K562 (cell line): ENCODE results near the gene CCM2. TPM values are rescaled to one million over a fixed set of nuclear protein-coding genes. Genes with fewer than 3 reads are reported as not detected.

Experiments used
- BCOR ChIP-seq: fragments of 450-650 bp; IDR thresholded peaks from 2 replicates; pipeline ENCODE4 v1.6.1; 2016
- FOXM1 ChIP-seq, 2 experiments: fragments of 450-650 bp in 1 of 2; sonication (generic) in 1 of 2; formaldehyde crosslinking in 1 of 2; IDR thresholded peaks; 2 replicates each; pipeline versions ENCODE4 v1.6.1 to v1.9.0; 2017 to 2022; ENCODE audit warnings: low read depth in 2 of 2, mild to moderate bottlenecking in 2 of 2, missing genetic modification reagents in 1 of 2, moderate library complexity in 1 of 2
- GABPA ChIP-seq: fragments of 200-800 bp; sonication (Bioruptor generic); conservative IDR thresholded peaks from 2 replicates; pipeline ENCODE4 v1.6.1; 2016; ENCODE audit warnings: low read depth, missing genetic modification characterization, missing compliant biosample characterization
- JUNB ChIP-seq: fragments of 450-650 bp; formaldehyde crosslinking; conservative IDR thresholded peaks from 2 replicates; pipeline ENCODE4 v1.4.0; 2020; ENCODE audit warnings: mild to moderate bottlenecking
- NFE2L1 ChIP-seq: fragments of 450-650 bp; IDR thresholded peaks from 2 replicates; pipeline ENCODE4 v1.6.1; 2016; ENCODE audit warnings: missing genetic modification characterization, low read depth, mild to moderate bottlenecking, missing compliant biosample characterization, moderate library complexity, borderline replicate concordance
- POLR2G ChIP-seq: fragments of 200-400 bp; formaldehyde crosslinking; IDR thresholded peaks from 2 replicates; pipeline ENCODE4 v1.6.1; 2017; ENCODE audit warnings: low read depth, mild to moderate bottlenecking, antibody characterized with exemption, low read length, moderate library complexity
- POLR2H ChIP-seq: IDR thresholded peaks from 2 replicates; pipeline ENCODE4 v1.6.1; 2016; ENCODE audit warnings: missing genetic modification characterization, low read depth, mild to moderate bottlenecking, control low read depth, missing compliant biosample characterization, moderate library complexity
- PPARD ChIP-seq: fragments of 250-450 bp; sonication (Bioruptor Pico); IDR thresholded peaks from 2 replicates; pipeline ENCODE4 v1.8.0; 2022; ENCODE audit warnings: inconsistent platforms, mild to moderate bottlenecking, moderate library complexity
- polyA plus RNA-seq, 8 experiments: library from polyadenylated mRNA; depleted of rRNA in 4 of 8; stranded (reverse) in 5 of 8; unstranded in 3 of 8; fragments of >200 nt; fragmentation: Nextera tagmentation in 2 of 8; fragmentation: Illumina TruSeq in 1 of 8; extraction: Ambion mirVana in 2 of 8; extraction: Trizol in 1 of 8; gene quantifications; 2 replicates each; pipeline versions ENCODE4 v1.2.1 to v1.2.3, GENCODE V29; 2011 to 2014; ENCODE audit warnings: inconsistent platforms in 1 of 8, missing spikeins in 1 of 8
- total RNA-seq, 7 experiments: library from RNA; depleted of rRNA in 6 of 7; stranded (reverse); fragments of >200 nt in 6 of 7; fragmentation: Illumina TruSeq in 2 of 7; extraction: Trizol in 2 of 7; gene quantifications; 2 replicates each; pipeline versions ENCODE4 v1.2.1 to v1.2.3, GENCODE V29; 2011 to 2021; ENCODE audit warnings: low replicate concordance in 1 of 7
- TF ChIP-seq, protein P1 (sequence below): fragments of 450-650 bp; IDR thresholded peaks from 2 replicates; pipeline ENCODE4 v1.6.1; 2017; ENCODE audit warnings: antibody characterized with exemption, mild to moderate bottlenecking
- TF ChIP-seq, protein P2 (sequence below): fragments of 250-450 bp; sonication (Bioruptor Pico); IDR thresholded peaks from 2 replicates; pipeline ENCODE4 v1.8.0; 2021; ENCODE audit warnings: borderline replicate concordance, mild to moderate bottlenecking, moderate library complexity; ENCODE audit not compliant: poor library complexity, severe bottlenecking
- TF ChIP-seq, protein P3 (sequence below), 2 experiments: fragments of 450-650 bp; IDR thresholded peaks; 2 replicates each; pipeline ENCODE4 v1.6.1; 2018; ENCODE audit warnings: mild to moderate bottlenecking in 2 of 2, low read depth in 1 of 2; ENCODE audit not compliant: partially characterized antibody in 2 of 2
- TF ChIP-seq, protein P4 (sequence below): fragments of 450-650 bp; formaldehyde crosslinking; IDR thresholded peaks from 2 replicates; pipeline ENCODE4 v1.4.0; 2020; ENCODE audit warnings: mild to moderate bottlenecking
- TF ChIP-seq, protein P5 (sequence below): sonication (generic); formaldehyde crosslinking; IDR thresholded peaks from 2 replicates; pipeline ENCODE4 v1.5.0; 2020; ENCODE audit warnings: missing genetic modification reagents

The CCM2 gene
- total and polyA plus RNA-seq, 9 of the 15 experiments (the other 6 are each of a cell fraction or from before 2014, with no cell fraction given): 0.41 to 38.6 (median 25.9) TPM

DNA sequence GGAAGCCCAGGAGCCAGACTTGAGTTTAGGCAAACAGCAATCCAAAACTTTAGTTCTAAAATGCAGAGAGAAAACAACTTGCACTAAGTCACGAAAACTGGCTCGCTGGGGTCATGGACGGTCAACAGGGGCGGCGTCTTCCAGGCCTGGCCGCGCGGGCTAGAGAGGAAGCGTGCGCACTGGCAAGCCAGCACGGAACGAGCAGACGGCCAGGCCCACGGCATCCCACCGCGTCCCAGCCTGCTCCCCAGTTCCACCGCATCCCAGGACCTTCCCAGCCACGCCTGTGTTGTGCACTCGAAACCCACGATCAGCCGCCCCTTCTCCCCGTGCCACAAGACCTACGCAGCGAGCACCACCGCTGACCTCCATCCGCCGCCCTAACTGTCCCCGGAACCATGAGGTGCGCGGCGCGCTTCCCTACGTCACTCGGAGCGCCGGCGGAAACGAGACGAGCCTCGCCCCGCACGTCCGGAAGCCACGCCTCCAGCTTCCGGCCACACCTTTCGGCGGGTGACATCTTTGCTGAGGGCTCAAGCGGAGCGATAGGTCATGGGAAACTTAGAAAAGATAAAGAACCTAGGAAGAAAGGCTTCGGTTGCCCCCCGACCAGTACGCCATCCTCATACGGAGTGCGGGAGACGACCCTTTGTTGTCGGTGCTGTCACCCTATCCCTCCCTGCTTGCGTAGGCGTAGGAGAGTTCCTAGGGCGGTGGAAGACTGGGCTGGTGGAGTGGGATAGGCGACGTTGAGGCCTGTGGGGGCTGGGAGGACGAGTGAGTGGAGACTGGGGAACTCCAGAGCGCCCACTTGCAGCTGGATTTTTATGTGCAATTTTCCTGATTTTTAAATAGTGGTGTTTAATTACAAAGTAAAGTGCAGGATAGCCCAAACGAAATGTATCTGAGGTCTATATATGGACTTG, 111.6 kb downstream of the CCM2 start, which contains the start of gene TBRG4 (continued):
- TF ChIP-seq, protein P1, sequence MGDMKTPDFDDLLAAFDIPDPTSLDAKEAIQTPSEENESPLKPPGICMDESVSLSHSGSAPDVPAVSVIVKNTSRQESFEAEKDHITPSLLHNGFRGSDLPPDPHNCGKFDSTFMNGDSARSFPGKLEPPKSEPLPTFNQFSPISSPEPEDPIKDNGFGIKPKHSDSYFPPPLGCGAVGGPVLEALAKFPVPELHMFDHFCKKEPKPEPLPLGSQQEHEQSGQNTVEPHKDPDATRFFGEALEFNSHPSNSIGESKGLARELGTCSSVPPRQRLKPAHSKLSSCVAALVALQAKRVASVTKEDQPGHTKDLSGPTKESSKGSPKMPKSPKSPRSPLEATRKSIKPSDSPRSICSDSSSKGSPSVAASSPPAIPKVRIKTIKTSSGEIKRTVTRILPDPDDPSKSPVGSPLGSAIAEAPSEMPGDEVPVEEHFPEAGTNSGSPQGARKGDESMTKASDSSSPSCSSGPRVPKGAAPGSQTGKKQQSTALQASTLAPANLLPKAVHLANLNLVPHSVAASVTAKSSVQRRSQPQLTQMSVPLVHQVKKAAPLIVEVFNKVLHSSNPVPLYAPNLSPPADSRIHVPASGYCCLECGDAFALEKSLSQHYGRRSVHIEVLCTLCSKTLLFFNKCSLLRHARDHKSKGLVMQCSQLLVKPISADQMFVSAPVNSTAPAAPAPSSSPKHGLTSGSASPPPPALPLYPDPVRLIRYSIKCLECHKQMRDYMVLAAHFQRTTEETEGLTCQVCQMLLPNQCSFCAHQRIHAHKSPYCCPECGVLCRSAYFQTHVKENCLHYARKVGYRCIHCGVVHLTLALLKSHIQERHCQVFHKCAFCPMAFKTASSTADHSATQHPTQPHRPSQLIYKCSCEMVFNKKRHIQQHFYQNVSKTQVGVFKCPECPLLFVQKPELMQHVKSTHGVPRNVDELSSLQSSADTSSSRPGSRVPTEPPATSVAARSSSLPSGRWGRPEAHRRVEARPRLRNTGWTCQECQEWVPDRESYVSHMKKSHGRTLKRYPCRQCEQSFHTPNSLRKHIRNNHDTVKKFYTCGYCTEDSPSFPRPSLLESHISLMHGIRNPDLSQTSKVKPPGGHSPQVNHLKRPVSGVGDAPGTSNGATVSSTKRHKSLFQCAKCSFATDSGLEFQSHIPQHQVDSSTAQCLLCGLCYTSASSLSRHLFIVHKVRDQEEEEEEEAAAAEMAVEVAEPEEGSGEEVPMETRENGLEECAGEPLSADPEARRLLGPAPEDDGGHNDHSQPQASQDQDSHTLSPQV: peak; percentile 60; the same call in 1 of the 2 replicates
- TF ChIP-seq BCOR (no peak), JUNB (CRISPR knock-in tag) (no peak), GABPA (tag) (peak; percentile 96), POLR2H (peak; percentile 93), POLR2G (peak; percentile 99), FOXM1 (IDR thresholded peaks at IDR 0.05; ENCODE audit: low read depth) (0 out of 2 replicates have a peak, but pooled peaks have one; percentile 9), FOXM1 (CRISPR knock-in tag; IDR thresholded peaks at IDR 0.05; ENCODE audit: low read depth) (0 out of 2 replicates have a peak, but pooled peaks have one; percentile 55), PPARD (CRISPR knock-in tag) (no peak), NFE2L1 (tag) (no peak)
- TF ChIP-seq, protein P2, sequence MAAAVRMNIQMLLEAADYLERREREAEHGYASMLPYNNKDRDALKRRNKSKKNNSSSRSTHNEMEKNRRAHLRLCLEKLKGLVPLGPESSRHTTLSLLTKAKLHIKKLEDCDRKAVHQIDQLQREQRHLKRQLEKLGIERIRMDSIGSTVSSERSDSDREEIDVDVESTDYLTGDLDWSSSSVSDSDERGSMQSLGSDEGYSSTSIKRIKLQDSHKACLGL (CRISPR knock-in tag): peak; percentile 97
- TF ChIP-seq, protein P3, sequence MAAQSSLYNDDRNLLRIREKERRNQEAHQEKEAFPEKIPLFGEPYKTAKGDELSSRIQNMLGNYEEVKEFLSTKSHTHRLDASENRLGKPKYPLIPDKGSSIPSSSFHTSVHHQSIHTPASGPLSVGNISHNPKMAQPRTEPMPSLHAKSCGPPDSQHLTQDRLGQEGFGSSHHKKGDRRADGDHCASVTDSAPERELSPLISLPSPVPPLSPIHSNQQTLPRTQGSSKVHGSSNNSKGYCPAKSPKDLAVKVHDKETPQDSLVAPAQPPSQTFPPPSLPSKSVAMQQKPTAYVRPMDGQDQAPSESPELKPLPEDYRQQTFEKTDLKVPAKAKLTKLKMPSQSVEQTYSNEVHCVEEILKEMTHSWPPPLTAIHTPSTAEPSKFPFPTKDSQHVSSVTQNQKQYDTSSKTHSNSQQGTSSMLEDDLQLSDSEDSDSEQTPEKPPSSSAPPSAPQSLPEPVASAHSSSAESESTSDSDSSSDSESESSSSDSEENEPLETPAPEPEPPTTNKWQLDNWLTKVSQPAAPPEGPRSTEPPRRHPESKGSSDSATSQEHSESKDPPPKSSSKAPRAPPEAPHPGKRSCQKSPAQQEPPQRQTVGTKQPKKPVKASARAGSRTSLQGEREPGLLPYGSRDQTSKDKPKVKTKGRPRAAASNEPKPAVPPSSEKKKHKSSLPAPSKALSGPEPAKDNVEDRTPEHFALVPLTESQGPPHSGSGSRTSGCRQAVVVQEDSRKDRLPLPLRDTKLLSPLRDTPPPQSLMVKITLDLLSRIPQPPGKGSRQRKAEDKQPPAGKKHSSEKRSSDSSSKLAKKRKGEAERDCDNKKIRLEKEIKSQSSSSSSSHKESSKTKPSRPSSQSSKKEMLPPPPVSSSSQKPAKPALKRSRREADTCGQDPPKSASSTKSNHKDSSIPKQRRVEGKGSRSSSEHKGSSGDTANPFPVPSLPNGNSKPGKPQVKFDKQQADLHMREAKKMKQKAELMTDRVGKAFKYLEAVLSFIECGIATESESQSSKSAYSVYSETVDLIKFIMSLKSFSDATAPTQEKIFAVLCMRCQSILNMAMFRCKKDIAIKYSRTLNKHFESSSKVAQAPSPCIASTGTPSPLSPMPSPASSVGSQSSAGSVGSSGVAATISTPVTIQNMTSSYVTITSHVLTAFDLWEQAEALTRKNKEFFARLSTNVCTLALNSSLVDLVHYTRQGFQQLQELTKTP (IDR thresholded peaks at IDR 0.05; ENCODE audit: low read depth in 1 of 2, partially characterized antibody in 2 of 2): peak; percentile 37 to 62
- TF ChIP-seq, protein P4, sequence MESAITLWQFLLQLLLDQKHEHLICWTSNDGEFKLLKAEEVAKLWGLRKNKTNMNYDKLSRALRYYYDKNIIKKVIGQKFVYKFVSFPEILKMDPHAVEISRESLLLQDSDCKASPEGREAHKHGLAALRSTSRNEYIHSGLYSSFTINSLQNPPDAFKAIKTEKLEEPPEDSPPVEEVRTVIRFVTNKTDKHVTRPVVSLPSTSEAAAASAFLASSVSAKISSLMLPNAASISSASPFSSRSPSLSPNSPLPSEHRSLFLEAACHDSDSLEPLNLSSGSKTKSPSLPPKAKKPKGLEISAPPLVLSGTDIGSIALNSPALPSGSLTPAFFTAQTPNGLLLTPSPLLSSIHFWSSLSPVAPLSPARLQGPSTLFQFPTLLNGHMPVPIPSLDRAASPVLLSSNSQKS (CRISPR knock-in tag): no peak
- TF ChIP-seq, protein P5, sequence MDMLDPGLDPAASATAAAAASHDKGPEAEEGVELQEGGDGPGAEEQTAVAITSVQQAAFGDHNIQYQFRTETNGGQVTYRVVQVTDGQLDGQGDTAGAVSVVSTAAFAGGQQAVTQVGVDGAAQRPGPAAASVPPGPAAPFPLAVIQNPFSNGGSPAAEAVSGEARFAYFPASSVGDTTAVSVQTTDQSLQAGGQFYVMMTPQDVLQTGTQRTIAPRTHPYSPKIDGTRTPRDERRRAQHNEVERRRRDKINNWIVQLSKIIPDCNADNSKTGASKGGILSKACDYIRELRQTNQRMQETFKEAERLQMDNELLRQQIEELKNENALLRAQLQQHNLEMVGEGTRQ (CRISPR knock-in tag): no peak
